Right cardiac atrium (tissue), 5 donors: ENCODE results near the gene SLC35D1. TPM values are rescaled to one million over a fixed set of nuclear protein-coding genes. Genes with fewer than 3 reads are reported as not detected.

Experiments used
- polyA plus RNA-seq: library from polyadenylated mRNA; stranded (reverse); fragments of 200-250 nt; gene quantifications from one replicate; pipeline ENCODE4 v1.2.3, GENCODE V29; 2013
- total RNA-seq, 4 donors: library from RNA; stranded (reverse); fragmentation: NEBNext Ultra II Directional; extraction: Animal tissue kit (Norgen Biotek cat#: 25700); gene quantifications; one replicate each; pipeline ENCODE4 v1.2.1, GENCODE V29; 2021
- donor health status: healthy with polysubstance abuse.
- donor health status: DM: no; HTN: yes; CAD: no.
- donor health status: DM: no; HTN: no; CAD: no.
- donor health status: DM: no; HTN: yes; CAD: no; lungs with severe emphysema.
- donor health status: DM: yes; HTN: yes; CAD: no.

SLC35D1 gene
- total and polyA plus RNA-seq, 5 donors: 2.4 to 4.6 (median 3.9) TPM

Other genes with a start within 250 kb of the SLC35D1 start
- 10 to 100 TPM; 18.6 to 27.0 (median 23.9) TPM for gene DNAI4, start 129.3 kb downstream of the SLC35D1 start, total RNA-seq
- gene DNAI4, start 129.3 kb downstream of the SLC35D1 start, polyA plus RNA-seq: 1.8 TPM
- 10 to 100 TPM; 19.2 to 26.9 (median 22.8) TPM for gene MIER1, start 129.2 kb downstream of the SLC35D1 start, total RNA-seq
- 8.9 TPM for gene MIER1, start 129.2 kb downstream of the SLC35D1 start, polyA plus RNA-seq
- not detected for gene C1orf141, start 80.8 kb upstream of the SLC35D1 start, total RNA-seq
- not detected for gene C1orf141, start 80.8 kb upstream of the SLC35D1 start, polyA plus RNA-seq
- not detected for gene IL23R, start 112.3 kb upstream of the SLC35D1 start, total RNA-seq
- not detected for gene IL23R, start 112.3 kb upstream of the SLC35D1 start, polyA plus RNA-seq